Adrenal gland (tissue), 5 donors: ENCODE measurements around the gene TBC1D24.
"Not testable (repeated sequence)": the region's sequence is repeated elsewhere in the genome, so short reads cannot be mapped to it uniquely, and the experiment has no call there.

ENCODE experiments used
- CTCF ChIP-seq, 6 experiments: fragments of 450-650 bp in 4 of 6; fragments of 200-600 bp in 2 of 6; sonication (generic) in 1 of 6; IDR thresholded peaks; 1 replicate in 5 of 6; 2 replicates in 1 of 6; pipeline versions ENCODE4 v1.5.1 to v1.8.0; 2016 to 2021; ENCODE audit warnings: antibody characterized with exemption in 6 of 6, mild to moderate bottlenecking in 2 of 6, moderate library complexity in 1 of 6
- POLR2A ChIP-seq, 2 donors: fragments of 450-650 bp; IDR thresholded peaks; one replicate each; pipeline ENCODE4 v1.6.1; 2017; ENCODE audit warnings: antibody characterized with exemption in 2 of 2, mild to moderate bottlenecking in 2 of 2, moderate library complexity in 1 of 2
- donor health status: DM: no; HTN: no; CAD: no.

- not testable (repeated sequence) for TF ChIP-seq POLR2A, CTCF (IDR thresholded peaks at IDR 0.05)
These were observed 59.4 kb downstream of the TBC1D24 start for GRCh38 chr16:2534335-2534734.
